HepG2 (cell line): Measurements from ENCODE around the gene C20orf204. TPM values are rescaled to one million over a fixed set of nuclear protein-coding genes. Genes with fewer than 3 reads are reported as not detected.

Experiments used
- CAMTA2 ChIP-seq: sonication (generic); formaldehyde crosslinking; IDR thresholded peaks from 2 replicates; pipeline ENCODE4 v1.4.0; 2020; ENCODE audit warnings: mild to moderate bottlenecking, missing genetic modification reagents, borderline replicate concordance
- NFKB2 ChIP-seq: sonication (generic); formaldehyde crosslinking; IDR thresholded peaks from 2 replicates; pipeline ENCODE4 v1.4.0; 2020; ENCODE audit warnings: missing genetic modification reagents, borderline replicate concordance
- USF2 ChIP-seq, 2 experiments: sonication (generic) in 1 of 2; formaldehyde crosslinking in 1 of 2; IDR thresholded peaks; 2 replicates each; pipeline versions ENCODE4 v1.5.1 to v1.6.1; 2011 to 2020; ENCODE audit warnings: borderline replicate concordance in 1 of 2, low read depth in 1 of 2, low read length in 1 of 2, mild to moderate bottlenecking in 1 of 2, missing genetic modification reagents in 1 of 2, moderate library complexity in 1 of 2
- ZBTB21 ChIP-seq: sonication (generic); formaldehyde crosslinking; IDR thresholded peaks from 2 replicates; pipeline ENCODE4 v1.4.0; 2020; ENCODE audit warnings: missing genetic modification reagents
- ZNF574 ChIP-seq: sonication (generic); formaldehyde crosslinking; IDR thresholded peaks from 2 replicates; pipeline ENCODE4 v1.4.0; 2020; ENCODE audit warnings: missing genetic modification reagents
- polyA plus RNA-seq, 8 experiments: library from polyadenylated mRNA; depleted of rRNA in 3 of 8; stranded (reverse) in 7 of 8; unstranded in 1 of 8; fragments of >200 nt; fragmentation: Illumina TruSeq in 4 of 8; extraction: Trizol in 4 of 8; gene quantifications; 2 replicates each; pipeline versions ENCODE4 v1.2.1 to v1.2.3, GENCODE V29; 2011 to 2016; ENCODE audit warnings: low read depth in 4 of 8, missing spikeins in 1 of 8, mixed read lengths in 1 of 8; ENCODE audit not compliant: insufficient read depth in 1 of 8
- total RNA-seq, 5 experiments: library from RNA; depleted of rRNA; stranded (reverse); fragments of >200 nt; fragmentation: Illumina TruSeq; extraction: Trizol; gene quantifications; 2 replicates each; pipeline ENCODE4 v1.2.3, GENCODE V29; 2016; ENCODE audit warnings: low read depth in 1 of 5
- TF ChIP-seq, protein P1 (sequence below): sonication (generic); formaldehyde crosslinking; IDR thresholded peaks from 2 replicates; pipeline ENCODE4 v1.5.0; 2020; ENCODE audit warnings: missing genetic modification reagents, mild to moderate bottlenecking, borderline replicate concordance
- TF ChIP-seq, protein P2 (sequence below): sonication (generic); formaldehyde crosslinking; IDR thresholded peaks from 2 replicates; pipeline ENCODE4 v1.4.0; 2020; ENCODE audit warnings: mild to moderate bottlenecking, low read depth, missing genetic modification reagents

Gene C20orf204
- total and polyA plus RNA-seq, 2 of the 13 experiments (the other 11 are each of a cell fraction or from before 2014, with no cell fraction given), result 22.1 to 80.0 TPM

DNA sequence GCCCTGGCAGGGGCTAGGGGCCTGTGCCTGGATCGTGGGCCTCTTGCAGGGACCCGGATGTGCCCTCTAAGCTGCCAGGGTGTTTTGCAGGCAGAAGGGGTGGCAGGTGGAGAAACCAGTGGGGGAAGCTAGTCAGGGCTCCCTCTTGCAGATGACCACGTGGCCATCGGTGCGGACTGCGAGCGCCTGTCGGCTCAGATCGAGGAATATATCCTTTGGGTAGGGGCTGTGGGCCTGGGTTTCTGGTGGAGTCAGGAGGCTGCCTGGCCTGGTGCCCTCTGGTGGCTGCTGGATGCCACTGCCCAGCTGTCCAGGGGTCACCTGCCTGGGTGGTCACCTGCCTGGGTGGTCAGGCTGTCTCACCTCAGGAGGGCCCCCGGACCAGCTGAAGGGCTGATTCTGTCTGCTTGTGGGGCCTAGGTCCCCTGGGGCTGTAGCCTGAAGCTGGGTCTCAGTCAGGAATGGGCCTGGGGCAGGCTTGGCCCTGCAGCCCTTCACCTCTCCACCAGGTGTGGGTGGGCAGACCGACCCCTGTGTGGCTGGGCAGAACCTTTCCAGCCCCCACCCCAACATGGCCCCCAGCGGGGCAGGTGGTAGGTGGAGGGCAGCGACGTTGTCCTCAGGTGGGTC lies 33.7 kb downstream of the C20orf204 start (continued):
- TF ChIP-seq, protein P1, sequence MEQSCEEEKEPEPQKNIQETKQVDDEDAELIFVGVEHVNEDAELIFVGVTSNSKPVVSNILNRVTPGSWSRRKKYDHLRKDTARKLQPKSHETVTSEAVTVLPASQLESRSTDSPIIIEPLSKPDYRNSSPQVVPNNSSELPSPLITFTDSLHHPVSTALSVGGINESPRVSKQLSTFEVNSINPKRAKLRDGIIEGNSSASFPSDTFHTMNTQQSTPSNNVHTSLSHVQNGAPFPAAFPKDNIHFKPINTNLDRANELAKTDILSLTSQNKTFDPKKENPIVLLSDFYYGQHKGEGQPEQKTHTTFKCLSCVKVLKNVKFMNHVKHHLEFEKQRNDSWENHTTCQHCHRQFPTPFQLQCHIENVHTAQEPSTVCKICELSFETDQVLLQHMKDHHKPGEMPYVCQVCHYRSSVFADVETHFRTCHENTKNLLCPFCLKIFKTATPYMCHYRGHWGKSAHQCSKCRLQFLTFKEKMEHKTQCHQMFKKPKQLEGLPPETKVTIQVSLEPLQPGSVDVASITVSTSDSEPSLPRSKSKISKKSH, result 0 out of 2 replicates have a peak, but pooled peaks have one; percentile 15
- TF ChIP-seq CAMTA2 (CRISPR knock-in tag), result no peak; the same call in 1 of the 2 replicates
- 0 out of 2 replicates have a peak, but pooled peaks have one; percentile 6 for TF ChIP-seq ZBTB21
- peak; percentile 34 for TF ChIP-seq USF2 (IDR thresholded peaks at IDR 0.05; ENCODE audit: low read depth, low read length)
- no peak; the same call in 1 of the 2 replicates for TF ChIP-seq USF2 (CRISPR knock-in tag; IDR thresholded peaks at IDR 0.05; ENCODE audit: borderline replicate concordance)
- TF ChIP-seq, protein P2, sequence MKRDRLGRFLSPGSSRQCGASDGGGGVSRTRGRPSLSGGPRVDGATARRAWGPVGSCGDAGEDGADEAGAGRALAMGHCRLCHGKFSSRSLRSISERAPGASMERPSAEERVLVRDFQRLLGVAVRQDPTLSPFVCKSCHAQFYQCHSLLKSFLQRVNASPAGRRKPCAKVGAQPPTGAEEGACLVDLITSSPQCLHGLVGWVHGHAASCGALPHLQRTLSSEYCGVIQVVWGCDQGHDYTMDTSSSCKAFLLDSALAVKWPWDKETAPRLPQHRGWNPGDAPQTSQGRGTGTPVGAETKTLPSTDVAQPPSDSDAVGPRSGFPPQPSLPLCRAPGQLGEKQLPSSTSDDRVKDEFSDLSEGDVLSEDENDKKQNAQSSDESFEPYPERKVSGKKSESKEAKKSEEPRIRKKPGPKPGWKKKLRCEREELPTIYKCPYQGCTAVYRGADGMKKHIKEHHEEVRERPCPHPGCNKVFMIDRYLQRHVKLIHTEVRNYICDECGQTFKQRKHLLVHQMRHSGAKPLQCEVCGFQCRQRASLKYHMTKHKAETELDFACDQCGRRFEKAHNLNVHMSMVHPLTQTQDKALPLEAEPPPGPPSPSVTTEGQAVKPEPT (CRISPR knock-in tag), result 0 out of 2 replicates have a peak, but pooled peaks have one; percentile 36
- peak; percentile 59 for TF ChIP-seq ZNF574 (CRISPR knock-in tag)
- 0 out of 2 replicates have a peak, but pooled peaks have one; percentile 47 for TF ChIP-seq NFKB2 (CRISPR knock-in tag)
